GM12864 (cell line): ENCODE measurements around the gene HSPA12A.

Experiments
- DNase-seq: peaks from one replicate; pipeline ENCODE4 v3.0.0-alpha.2; 2011; ENCODE audit warnings: low read depth
- H3K4me3 ChIP-seq: 2 replicates; pipeline ENCODE4 v1.5.1; 2011; ENCODE audit warnings: mild to moderate bottlenecking, low read depth, low read length, control low read depth
- CTCF ChIP-seq: IDR thresholded peaks from 2 replicates; pipeline ENCODE4 v1.5.1; 2011; ENCODE audit warnings: low read depth, mild to moderate bottlenecking, moderate library complexity, low read length, control low read depth, inconsistent platforms; ENCODE audit errors: missing control alignments

The HSPA12A gene

GRCh38 chr10:116669832-116670644 lies 72.3 kb downstream of the HSPA12A start:
- no peak for DNase-seq
- no peak for TF ChIP-seq CTCF
- H3K4me3 ChIP-seq: no peak overlapping the region

- DNase-seq: no peak
- no peak overlapping the region for H3K4me3 ChIP-seq
- TF ChIP-seq CTCF: no peak
These were observed 73.3 kb downstream of the HSPA12A start for GRCh38 chr10:116669080-116669479.

GRCh38 chr10:116668446-116668845 lies 73.9 kb downstream of the HSPA12A start:
- H3K4me3 ChIP-seq: no peak overlapping the region
- DNase-seq: no peak
- TF ChIP-seq CTCF: no peak

GRCh38 chr10:116668018-116668417 lies 74.3 kb downstream of the HSPA12A start:
- no peak for TF ChIP-seq CTCF
- no peak for DNase-seq

DNA sequence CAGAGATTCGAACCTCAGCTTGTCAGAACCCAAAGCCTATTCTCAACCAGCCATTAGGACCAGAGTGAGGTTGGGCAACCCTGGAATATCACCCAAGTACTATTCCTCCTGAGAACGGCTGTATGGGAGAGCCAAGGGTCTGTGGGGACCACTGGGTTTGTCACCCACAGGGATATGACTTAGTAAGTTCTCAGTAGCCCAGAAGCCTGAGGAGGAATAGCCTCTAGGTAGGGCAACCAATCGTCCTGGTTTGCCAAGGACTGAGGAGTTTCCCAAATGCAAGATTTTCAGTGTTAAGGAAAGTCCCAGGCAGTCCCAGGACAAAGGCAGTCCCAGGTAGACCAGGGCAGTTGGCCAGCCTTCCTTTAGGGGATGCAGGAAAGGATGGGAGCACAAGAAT lies 74.9 kb downstream of the HSPA12A start:
- TF ChIP-seq CTCF: no peak
- no peak for DNase-seq
- no peak overlapping the region for H3K4me3 ChIP-seq

More at GRCh38 chr10:116668018-116668417, 74.3 kb downstream of the HSPA12A start:
- H3K4me3 ChIP-seq: no peak overlapping the region

DNA sequence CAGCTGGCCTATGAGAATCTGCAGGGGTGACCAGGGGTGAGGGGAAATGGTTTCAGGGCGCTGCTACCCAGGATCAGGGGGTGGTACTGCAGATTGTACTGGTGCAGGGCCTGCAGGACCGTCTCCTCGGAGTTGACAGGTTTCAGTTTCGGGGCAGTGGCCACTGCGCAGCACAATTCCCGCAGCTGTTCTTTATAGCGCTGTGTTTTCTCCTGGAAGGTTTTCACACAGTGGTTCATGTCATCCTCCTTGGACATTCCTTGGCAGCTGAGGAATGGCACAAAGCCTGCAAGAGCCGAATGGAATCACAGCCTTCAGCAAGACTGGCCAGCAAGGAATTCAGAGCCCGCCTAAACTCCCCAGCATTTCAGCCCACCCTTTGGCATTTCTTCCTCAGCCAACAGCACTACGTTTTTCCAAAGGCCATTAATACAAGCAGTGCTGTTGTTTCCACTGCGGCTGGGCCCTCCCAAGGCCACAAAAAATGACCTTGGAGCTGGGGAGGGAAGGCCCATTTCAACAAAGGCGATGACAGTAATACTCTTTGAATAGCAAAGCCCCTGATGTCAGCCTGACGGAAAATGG lies 76.7 kb downstream of the HSPA12A start:
- no peak for DNase-seq
- H3K4me3 ChIP-seq: no peak overlapping the region
- no peak for TF ChIP-seq CTCF
